H9 (cell line): Measurements from ENCODE around the gene TMEM236. TPM values are rescaled to one million over a fixed set of nuclear protein-coding genes. Genes with fewer than 3 reads are reported as not detected.

Source experiments
- DNase-seq: peaks from one replicate; pipeline ENCODE4 v3.0.0-alpha.2; 2017
- H2AFZ ChIP-seq: one replicate; pipeline ENCODE4 v1.6.1; 2013; ENCODE audit warnings: mild to moderate bottlenecking, low read length, control low read depth, moderate library complexity
- H2AK5ac ChIP-seq: 2 replicates; pipeline ENCODE4 v1.6.1; 2013; ENCODE audit warnings: low read length, control low read depth, mixed read lengths; ENCODE audit not compliant: insufficient read length
- H2BK120ac ChIP-seq: one replicate; pipeline ENCODE4 v1.6.1; 2013; ENCODE audit warnings: low read depth, mild to moderate bottlenecking, low read length, control low read depth, inconsistent platforms; ENCODE audit not compliant: poor library complexity, severe bottlenecking
- H2BK12ac ChIP-seq: 2 replicates; pipeline ENCODE4 v1.6.1; 2013; ENCODE audit warnings: low read length, control low read depth, mixed read lengths, low read depth; ENCODE audit not compliant: insufficient read length
- H2BK15ac ChIP-seq: 2 replicates; pipeline ENCODE4 v1.6.1; 2013; ENCODE audit warnings: low read depth, low read length, control low read depth
- H2BK20ac ChIP-seq: one replicate; pipeline ENCODE4 v1.6.1; 2013; ENCODE audit warnings: low read depth, mild to moderate bottlenecking, low read length, control low read depth, inconsistent platforms; ENCODE audit not compliant: poor library complexity, severe bottlenecking
- H2BK5ac ChIP-seq: 2 replicates; pipeline ENCODE4 v1.6.1; 2013; ENCODE audit warnings: low read length, control low read depth, mixed read lengths; ENCODE audit not compliant: insufficient read length
- H3K14ac ChIP-seq: 2 replicates; pipeline ENCODE4 v1.6.1; 2013; ENCODE audit warnings: low read length, control low read depth; ENCODE audit not compliant: insufficient read depth
- H3K18ac ChIP-seq: 2 replicates; pipeline ENCODE4 v1.6.1; 2013; ENCODE audit warnings: low read depth, mild to moderate bottlenecking, mixed read lengths, low read length, control low read depth; ENCODE audit not compliant: insufficient read length
- H3K23ac ChIP-seq: 2 replicates; pipeline ENCODE4 v1.6.1; 2013; ENCODE audit warnings: low read length, control low read depth, mixed read lengths, low read depth; ENCODE audit not compliant: insufficient read length
- H3K23me2 ChIP-seq: 2 replicates; pipeline ENCODE4 v1.6.1; 2013; ENCODE audit warnings: low read depth, mild to moderate bottlenecking, mixed read lengths, low read length, control low read depth; ENCODE audit not compliant: insufficient read length, poor library complexity, severe bottlenecking
- H3K27ac ChIP-seq: 2 replicates; pipeline ENCODE4 v1.5.1; 2013; ENCODE audit warnings: low read length, control low read depth, mixed read lengths, low read depth; ENCODE audit not compliant: insufficient read length
- H3K27me3 ChIP-seq: 2 replicates; pipeline ENCODE4 v1.6.1; 2013; ENCODE audit warnings: low read length, control low read depth, inconsistent platforms; ENCODE audit not compliant: insufficient read depth
- H3K4ac ChIP-seq: 2 replicates; pipeline ENCODE4 v1.6.1; 2013; ENCODE audit warnings: low read depth, mild to moderate bottlenecking, control low read depth, inconsistent platforms, low read length, moderate library complexity
- H3K4me1 ChIP-seq: 2 replicates; pipeline ENCODE4 v1.6.1; 2013; ENCODE audit warnings: low read length, control low read depth, inconsistent platforms; ENCODE audit not compliant: insufficient read depth
- H3K4me2 ChIP-seq: 2 replicates; pipeline ENCODE4 v1.6.1; 2013; ENCODE audit warnings: low read length, control low read depth, mixed read lengths; ENCODE audit not compliant: insufficient read length, insufficient read depth
- H3K56ac ChIP-seq: 2 replicates; pipeline ENCODE4 v1.6.1; 2013; ENCODE audit warnings: low read depth, mild to moderate bottlenecking, mixed read lengths, low read length, control low read depth; ENCODE audit not compliant: insufficient read length
- H3K79me1 ChIP-seq: 2 replicates; pipeline ENCODE4 v1.6.1; 2013; ENCODE audit warnings: low read depth, mild to moderate bottlenecking, moderate library complexity, low read length, control low read depth, inconsistent platforms; ENCODE audit not compliant: insufficient read depth, poor library complexity, severe bottlenecking
- H3K79me2 ChIP-seq: 2 replicates; pipeline ENCODE4 v1.6.1; 2013; ENCODE audit warnings: low read length, control low read depth, inconsistent platforms; ENCODE audit not compliant: insufficient read depth
- H3K9ac ChIP-seq: 2 replicates; pipeline ENCODE4 v1.6.1; 2013; ENCODE audit warnings: low read length, control low read depth, mixed read lengths; ENCODE audit not compliant: insufficient read length; ENCODE audit errors: extremely low read depth
- H3K9me3 ChIP-seq: one replicate; pipeline ENCODE4 v1.6.1; 2013; ENCODE audit warnings: low read depth, low read length, inconsistent platforms; ENCODE audit not compliant: control insufficient read depth
- H3T11ph ChIP-seq: one replicate; pipeline ENCODE4 v1.6.1; 2013; ENCODE audit warnings: mild to moderate bottlenecking, low read length, control low read depth, inconsistent platforms
- H4K20me1 ChIP-seq: one replicate; pipeline ENCODE4 v1.6.1; 2013; ENCODE audit not compliant: control insufficient read depth, insufficient read length, insufficient read depth
- H4K5ac ChIP-seq: 2 replicates; pipeline ENCODE4 v1.6.1; 2013; ENCODE audit warnings: low read depth, mild to moderate bottlenecking, mixed read lengths, low read length, control low read depth; ENCODE audit not compliant: insufficient read length
- H4K8ac ChIP-seq: replicated peaks from 2 replicates; pipeline ENCODE4 v1.6.1; 2013; ENCODE audit warnings: low read length, control low read depth, mixed read lengths, low read depth; ENCODE audit not compliant: insufficient read length
- H4K91ac ChIP-seq: 2 replicates; pipeline ENCODE4 v1.6.1; 2013; ENCODE audit warnings: low read depth, mild to moderate bottlenecking, moderate library complexity, mixed read lengths, low read length, control low read depth; ENCODE audit not compliant: insufficient read length
- H3K27ac Mint-ChIP-seq, 3 experiments: 2 replicates in 2 of 3; 3 replicates in 1 of 3; pipeline ENCODE4 v1.8.0; 2020 to 2021; ENCODE audit warnings: mixed read lengths in 3 of 3, mild to moderate bottlenecking in 1 of 3, moderate library complexity in 1 of 3
- H3K27me3 Mint-ChIP-seq: 2 replicates; pipeline ENCODE4 v1.8.0; 2021; ENCODE audit warnings: low read depth, mild to moderate bottlenecking, moderate library complexity, mixed read lengths
- H3K36me3 Mint-ChIP-seq, 3 experiments: 2 replicates in 2 of 3; 3 replicates in 1 of 3; pipeline ENCODE4 v1.8.0; 2020 to 2021; ENCODE audit warnings: low read depth in 3 of 3, mixed read lengths in 3 of 3; ENCODE audit not compliant: insufficient read depth in 1 of 3
- H3K4me1 Mint-ChIP-seq, 2 experiments: 2 replicates each; pipeline ENCODE4 v1.8.0; 2020; ENCODE audit warnings: mixed read lengths in 2 of 2
- H3K4me3 Mint-ChIP-seq, 2 experiments: 2 replicates in 1 of 2; 3 replicates in 1 of 2; pipeline ENCODE4 v1.8.0; 2020 to 2021; ENCODE audit warnings: mild to moderate bottlenecking in 2 of 2, mixed read lengths in 2 of 2, moderate library complexity in 1 of 2
- H3K9me3 Mint-ChIP-seq, 2 experiments: 2 replicates in 1 of 2; 3 replicates in 1 of 2; pipeline ENCODE4 v1.8.0; 2020; ENCODE audit warnings: mild to moderate bottlenecking in 2 of 2, mixed read lengths in 2 of 2, moderate library complexity in 1 of 2
- WGBS: extraction: QIAGEN DNeasy Blood & Tissue Kit; methylation state at CpG from one replicate; pipeline ENCODE4 v1.1.7; 2013; ENCODE audit warnings: missing lambda C conversion rate, low lambda C conversion rate, mixed read lengths; ENCODE audit not compliant: insufficient read length; ENCODE audit errors: extremely low coverage; 5-methylcytosine and 5-hydroxymethylcytosine counted together
- total RNA-seq: library from RNA; stranded (reverse); gene quantifications from 2 replicates; pipeline ENCODE4 v1.2.1, GENCODE V29; 2021
- TF ChIP-seq, protein P1 (sequence below): fragments of 200-600 bp; sonication (generic); conservative IDR thresholded peaks from 3 replicates; pipeline ENCODE4 v1.8.0; 2021; ENCODE audit warnings: antibody characterized with exemption, mild to moderate bottlenecking

Gene TMEM236
- total RNA-seq, 1 experiment from 2014 or later = not detected

DNA sequence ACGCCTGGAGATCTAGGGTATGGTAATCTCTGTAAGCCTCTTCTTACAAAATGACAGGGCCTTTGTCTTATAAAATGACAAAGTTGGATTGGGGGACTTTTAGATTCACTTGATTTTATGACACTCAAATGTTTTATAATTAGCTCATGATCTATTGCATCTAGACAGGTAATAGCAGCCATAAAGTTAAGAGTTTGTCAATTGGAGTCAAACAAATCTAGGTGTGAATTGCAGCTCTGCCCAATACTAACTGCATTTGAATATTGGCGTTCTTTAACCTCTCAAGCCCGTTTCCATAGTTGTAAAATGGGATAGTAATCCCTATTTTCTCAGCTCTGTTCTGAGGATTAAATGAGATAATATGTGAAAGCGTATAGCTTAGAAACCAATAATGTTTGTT lies 43.1 kb downstream of the TMEM236 start:
- H3K4me1 Mint-ChIP-seq = no peaks in the 10 kb centered on the region
- Histone ChIP-seq H4K8ac (no peak overlapping the region), H3K79me2 (no peaks in the 10 kb centered on the region), H3K56ac (no peak overlapping the region), H2BK5ac (no peak overlapping the region), H3K27ac (no peak overlapping the region), H3K18ac (no peak overlapping the region), H3K23me2 (no peaks in the 10 kb centered on the region), H2AK5ac (no peak overlapping the region), H2AFZ (no peak overlapping the region), H3K27me3 (no peaks in the 10 kb centered on the region), H3K4me1 (no peaks in the 10 kb centered on the region), H3K4me2 (no peak overlapping the region), H4K91ac (no peak overlapping the region), H3K23ac (no peak overlapping the region), H3K9me3 (no peaks in the 10 kb centered on the region), H4K5ac (no peak overlapping the region), H2BK15ac (no peak overlapping the region), H3K4ac (no peak overlapping the region), H3T11ph (no peak overlapping the region), H3K9ac (no peak overlapping the region), H2BK20ac (no peak overlapping the region), H2BK12ac (no peak overlapping the region), H2BK120ac (no peak overlapping the region), H3K79me1 (no peaks in the 10 kb centered on the region), H3K14ac (no peak overlapping the region), H4K20me1 (no peaks in the 10 kb centered on the region)
- H3K9me3 Mint-ChIP-seq = peaks cover 4 to 8% of the 10 kb centered on the region in 2 experiments; a peak in 3 of 5 replicates
- WGBS = no CpG with 5 or more reads among the region's 4 CpGs
- H3K27me3 Mint-ChIP-seq = no peaks in the 10 kb centered on the region
- no peak overlapping the region for H3K27ac Mint-ChIP-seq
- peaks cover 0 to 10% (median 4%) of the 10 kb centered on the region in 3 experiments; a peak in 2 of 7 replicates for H3K36me3 Mint-ChIP-seq
- DNase-seq = no peak
- no peak overlapping the region for H3K4me3 Mint-ChIP-seq
- TF ChIP-seq, protein P1, sequence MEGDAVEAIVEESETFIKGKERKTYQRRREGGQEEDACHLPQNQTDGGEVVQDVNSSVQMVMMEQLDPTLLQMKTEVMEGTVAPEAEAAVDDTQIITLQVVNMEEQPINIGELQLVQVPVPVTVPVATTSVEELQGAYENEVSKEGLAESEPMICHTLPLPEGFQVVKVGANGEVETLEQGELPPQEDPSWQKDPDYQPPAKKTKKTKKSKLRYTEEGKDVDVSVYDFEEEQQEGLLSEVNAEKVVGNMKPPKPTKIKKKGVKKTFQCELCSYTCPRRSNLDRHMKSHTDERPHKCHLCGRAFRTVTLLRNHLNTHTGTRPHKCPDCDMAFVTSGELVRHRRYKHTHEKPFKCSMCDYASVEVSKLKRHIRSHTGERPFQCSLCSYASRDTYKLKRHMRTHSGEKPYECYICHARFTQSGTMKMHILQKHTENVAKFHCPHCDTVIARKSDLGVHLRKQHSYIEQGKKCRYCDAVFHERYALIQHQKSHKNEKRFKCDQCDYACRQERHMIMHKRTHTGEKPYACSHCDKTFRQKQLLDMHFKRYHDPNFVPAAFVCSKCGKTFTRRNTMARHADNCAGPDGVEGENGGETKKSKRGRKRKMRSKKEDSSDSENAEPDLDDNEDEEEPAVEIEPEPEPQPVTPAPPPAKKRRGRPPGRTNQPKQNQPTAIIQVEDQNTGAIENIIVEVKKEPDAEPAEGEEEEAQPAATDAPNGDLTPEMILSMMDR = no peak
